DMS53 treated with DMSO at 0.1 percent for 48 hours (cell line): ENCODE results near the gene MAGEA9.
"Not testable (repeated sequence)": the region's sequence is repeated elsewhere in the genome, so short reads cannot be mapped to it uniquely, and the experiment has no call there.

Source experiments
- DNase-seq: peaks from one replicate; lab custom pipeline; 2025; ENCODE audit not compliant: unreplicated experiment; lab: John Stamatoyannopoulos, UW

The MAGEA9 gene

GRCh38 chrX:149807747-149808458, 26.2 kb downstream of the MAGEA9 start:
- DNase-seq = no peak

DNA sequence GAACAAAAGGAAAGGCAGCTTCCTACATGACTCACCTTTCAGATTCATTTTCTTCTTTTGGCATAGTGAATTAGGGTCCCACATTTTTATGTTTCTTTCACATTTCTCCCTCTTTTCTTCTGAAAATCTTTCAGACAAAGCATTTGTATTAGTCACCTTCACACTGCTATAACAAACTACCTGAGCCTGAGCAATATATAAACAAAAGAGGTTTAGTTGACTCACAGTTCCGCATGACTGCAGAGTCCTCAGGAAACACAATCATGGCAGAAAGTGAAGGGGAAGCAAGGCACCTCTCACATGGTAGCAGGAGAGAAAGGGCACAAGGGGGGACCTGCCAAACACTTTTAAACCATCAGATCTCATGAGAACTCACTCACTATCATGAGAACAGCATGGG, 36.9 kb downstream of the MAGEA9 start:
- DNase-seq = no peak

GRCh38 chrX:149819371-149819770, 37.6 kb downstream of the MAGEA9 start:
- DNase-seq = no peak

DNA sequence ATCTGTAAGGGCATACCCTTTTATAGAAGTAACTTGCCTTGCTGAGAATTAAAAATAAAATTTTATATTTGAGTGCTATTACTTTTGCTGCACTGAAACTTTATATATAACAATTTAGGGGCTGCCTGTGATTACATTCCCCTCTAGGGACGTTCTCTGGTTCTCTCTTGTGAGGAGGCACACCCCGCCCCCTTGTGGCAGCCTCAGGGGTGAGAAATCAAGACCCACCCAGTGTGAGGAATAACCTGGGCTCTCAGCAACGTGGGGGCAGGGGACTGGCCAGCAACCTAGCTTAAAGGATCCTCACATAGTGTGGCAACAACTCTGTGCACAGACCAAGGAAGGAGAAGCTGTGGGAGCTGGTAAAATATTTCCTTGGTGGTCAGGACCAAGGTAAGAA, 43.7 kb downstream of the MAGEA9 start:
- DNase-seq = no peak

- DNase-seq = no peak
Observed at GRCh38 chrX:149827254-149827653, 45.5 kb downstream of the MAGEA9 start.

DNA sequence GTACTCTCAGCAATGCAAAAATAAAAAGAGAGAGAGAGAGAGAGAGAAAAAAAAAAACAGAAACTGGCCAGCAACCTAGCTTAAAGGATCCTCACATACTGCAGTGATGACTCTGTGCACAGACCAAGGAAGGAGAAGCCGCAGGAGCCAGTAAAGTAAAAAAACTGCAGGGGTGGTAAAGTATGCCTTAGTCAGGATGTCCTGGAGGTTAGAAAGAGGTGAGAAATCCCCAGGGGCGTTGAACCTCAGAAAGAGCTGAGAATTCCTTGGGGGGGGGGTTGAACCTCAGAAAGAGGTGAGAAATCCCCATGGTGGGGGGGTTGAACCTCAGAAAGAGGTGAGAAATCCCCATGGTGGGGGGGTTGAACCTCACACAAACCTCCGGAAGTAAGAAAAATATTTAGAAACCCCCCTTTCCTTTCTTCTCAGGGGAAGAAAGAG, 48.0 kb downstream of the MAGEA9 start:
- DNase-seq = no peak

DNA sequence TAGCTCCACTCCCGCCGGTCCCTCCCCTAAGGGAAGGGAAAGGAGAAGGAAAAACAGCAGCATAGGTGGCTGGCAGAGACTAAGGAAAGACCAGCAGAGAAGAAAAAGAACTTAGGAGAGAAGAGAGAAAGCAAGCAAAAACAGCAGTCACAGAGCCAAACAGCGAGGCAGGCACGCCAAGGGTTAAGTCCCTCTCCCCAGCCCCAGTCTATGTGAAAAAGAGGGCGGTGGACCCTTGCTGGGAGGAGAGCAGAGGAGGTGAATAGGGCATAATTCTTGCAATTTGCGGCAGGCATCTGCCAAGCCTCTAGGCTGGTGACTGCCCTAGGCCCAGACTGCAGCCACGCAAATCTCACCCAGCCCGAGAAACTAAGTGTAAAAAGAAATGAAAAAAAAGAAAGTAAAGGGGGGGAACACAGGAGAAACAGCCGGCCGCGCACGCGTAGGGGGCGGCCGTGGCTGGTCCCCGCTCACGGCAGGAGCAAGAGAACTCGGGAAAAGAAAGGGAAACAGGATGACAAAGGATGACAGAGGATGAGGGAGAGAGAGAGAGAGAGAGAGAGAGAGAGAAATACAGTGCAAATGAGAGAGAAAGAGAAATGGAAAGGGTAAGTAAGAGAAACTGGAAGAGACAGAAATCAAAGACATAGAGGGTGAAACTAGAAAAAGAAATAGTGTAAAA, 48.6 kb downstream of the MAGEA9 start:
- no peak for DNase-seq

DNA sequence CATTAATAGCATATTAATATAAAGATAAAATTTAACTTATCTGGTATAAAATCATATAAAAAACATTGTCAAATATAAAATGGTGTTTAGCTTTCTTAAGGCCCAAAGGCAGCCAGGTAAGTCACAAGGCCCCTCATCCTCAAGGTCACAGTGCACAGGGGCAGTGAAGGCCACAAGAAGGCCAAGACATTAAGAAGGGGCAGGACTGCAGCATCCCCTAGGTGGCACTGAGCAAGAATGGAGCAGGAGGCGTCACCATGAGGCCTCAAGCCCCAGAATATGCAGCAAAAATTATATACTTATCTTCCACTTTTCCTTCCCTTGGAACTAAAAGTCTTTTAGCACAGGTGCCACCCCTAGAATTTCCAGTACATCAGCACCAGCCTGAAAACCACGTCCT, 49.7 kb downstream of the MAGEA9 start:
- no peak for DNase-seq

- not testable (repeated sequence) for DNase-seq
Observed at GRCh38 chrX:149836728-149837127, 55.0 kb downstream of the MAGEA9 start.

DNA sequence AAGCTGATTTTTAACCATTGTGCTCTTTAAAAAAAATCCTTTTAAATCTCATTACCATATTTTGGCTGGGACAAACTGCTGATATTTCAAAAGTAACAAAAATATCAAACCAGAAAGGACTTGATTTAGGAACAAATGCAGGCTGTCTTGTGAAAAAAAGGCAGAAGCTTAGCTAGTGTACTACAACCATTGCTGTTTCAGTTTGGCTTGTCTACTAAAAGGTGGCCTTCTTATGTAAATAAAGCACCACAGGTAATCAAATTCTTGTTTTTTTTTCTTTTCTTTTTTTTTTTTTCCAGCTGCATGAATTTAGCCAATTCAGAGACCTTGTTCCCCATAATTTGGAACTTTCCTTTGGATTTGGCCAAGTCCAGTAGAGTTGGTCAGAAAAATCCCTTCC, 55.4 kb downstream of the MAGEA9 start:
- DNase-seq = no peak
